Measurements from ENCODE around the gene LTBR. TPM values are rescaled to one million over a fixed set of nuclear protein-coding genes. Genes with fewer than 3 reads are reported as not detected.

LTBR gene
- total RNA-seq, 1 donor from 2014 or later: not detected

DNA sequence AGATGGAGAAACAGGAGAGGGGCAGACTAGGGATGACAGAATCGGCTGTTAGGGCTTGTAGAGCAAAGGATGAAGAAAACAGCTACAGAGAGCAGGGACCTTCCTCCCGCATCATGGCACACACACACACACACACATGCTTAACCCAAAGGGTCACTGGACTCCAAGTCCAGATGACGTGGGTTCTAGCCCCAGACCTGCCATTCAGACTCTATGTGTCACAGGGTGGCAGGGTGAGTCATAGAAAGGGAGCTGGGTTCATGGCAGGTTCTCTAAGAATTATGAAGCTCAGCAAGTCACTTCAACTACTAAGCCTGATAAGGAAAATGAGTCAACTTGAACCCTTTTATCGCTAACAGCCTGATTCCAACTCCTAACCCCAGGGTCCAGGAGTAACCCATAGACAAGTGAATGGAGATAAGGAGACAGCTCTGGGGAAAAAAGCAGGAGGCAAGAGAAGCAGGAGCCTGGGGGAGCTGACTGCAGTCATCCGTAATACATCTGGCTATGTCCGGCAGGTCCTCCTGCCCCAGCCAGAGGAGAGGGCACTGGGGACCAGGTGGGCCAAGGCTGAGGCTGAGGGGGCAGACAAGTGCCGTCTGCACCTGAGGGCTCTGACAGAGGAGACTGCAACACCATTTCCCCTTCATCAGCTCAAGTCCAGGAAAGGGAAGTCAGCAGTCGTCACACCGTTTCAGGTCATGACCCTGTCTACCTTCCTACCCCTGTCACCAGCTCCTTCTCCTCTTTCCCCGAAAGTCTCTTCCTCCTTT lies 38.5 kb upstream of the LTBR start:
- H3K36me3 Mint-ChIP-seq: no peaks in the 10 kb centered on the region
- H3K27ac ChIP-seq: no peak overlapping the region
- no peaks in the 10 kb centered on the region for H4K20me1 ChIP-seq (ENCODE audit: low read depth)
- H3K4me1 Mint-ChIP-seq: peaks cover 24% of the 10 kb centered on the region
- H3K27me3 ChIP-seq: no peaks in the 10 kb centered on the region
- no peak overlapping the region for H3K4me3 ChIP-seq
- no peak overlapping the region for H3K27ac Mint-ChIP-seq
- peaks cover 2% of the 10 kb centered on the region for H3K9me3 Mint-ChIP-seq
- no peak for DNase-seq (ENCODE audit: low spot score)
- H3K36me3 ChIP-seq: no peaks in the 10 kb centered on the region
- peaks cover 10% of the 10 kb centered on the region for H3K4me1 ChIP-seq
- H3K27me3 Mint-ChIP-seq (ENCODE audit: insufficient read depth, low read depth): peaks cover 4% of the 10 kb centered on the region
- peak overlapping the region; percentile 18 for H3K4me3 Mint-ChIP-seq
- TF ChIP-seq EZH2 (IDR thresholded peaks at IDR 0.05) (no peak), EZH2phosphoT487 (IDR thresholded peaks at IDR 0.05) (no peak), CTCF (IDR thresholded peaks at IDR 0.05) (no peak)
- H3K79me2 ChIP-seq (ENCODE audit: low read depth): peaks cover 18% of the 10 kb centered on the region
- H3K4me2 ChIP-seq: no peak overlapping the region
- H3F3A ChIP-seq (ENCODE audit: low read depth): peaks cover 22% of the 10 kb centered on the region
- no peaks in the 10 kb centered on the region for H3K9me3 ChIP-seq (ENCODE audit: low read depth)
- no peak overlapping the region for H2AFZ ChIP-seq (replicated peaks)
- no peak overlapping the region for H3K9ac ChIP-seq

GRCh38 chr12:6346235-6346832 lies 37.6 kb upstream of the LTBR start:
- H3K9me3 Mint-ChIP-seq: peaks cover 2% of the 10 kb centered on the region
- no peak for DNase-seq (ENCODE audit: low spot score)
- Histone ChIP-seq H3K27me3 (no peaks in the 10 kb centered on the region), H3K9ac (no peak overlapping the region), H3K4me3 (no peak overlapping the region), H3K79me2 (ENCODE audit: low read depth) (peaks cover 9% of the 10 kb centered on the region), H3K27ac (no peak overlapping the region), H3K4me2 (no peak overlapping the region), H3F3A (ENCODE audit: low read depth) (peaks cover 16% of the 10 kb centered on the region), H3K36me3 (no peaks in the 10 kb centered on the region), H3K9me3 (ENCODE audit: low read depth) (no peaks in the 10 kb centered on the region), H2AFZ (replicated peaks) (no peak overlapping the region), H3K4me1 (peaks cover 10% of the 10 kb centered on the region), H4K20me1 (ENCODE audit: low read depth) (no peaks in the 10 kb centered on the region)
- H3K27me3 Mint-ChIP-seq (ENCODE audit: insufficient read depth, low read depth): peaks cover 4% of the 10 kb centered on the region
- TF ChIP-seq EZH2phosphoT487 (IDR thresholded peaks at IDR 0.05) (no peak), EZH2 (IDR thresholded peaks at IDR 0.05) (no peak), CTCF (IDR thresholded peaks at IDR 0.05) (no peak)
- no peaks in the 10 kb centered on the region for H3K36me3 Mint-ChIP-seq
- H3K4me1 Mint-ChIP-seq: peaks cover 24% of the 10 kb centered on the region
- H3K27ac Mint-ChIP-seq: no peak overlapping the region
- no peak overlapping the region for H3K4me3 Mint-ChIP-seq

- Histone ChIP-seq H3K9me3 (ENCODE audit: low read depth) (no peaks in the 10 kb centered on the region), H3K36me3 (no peaks in the 10 kb centered on the region), H3K27me3 (no peaks in the 10 kb centered on the region), H4K20me1 (ENCODE audit: low read depth) (no peaks in the 10 kb centered on the region), H2AFZ (replicated peaks) (no peak overlapping the region), H3K4me2 (no peak overlapping the region), H3K4me3 (no peak overlapping the region), H3K4me1 (peaks cover 10% of the 10 kb centered on the region), H3K27ac (no peak overlapping the region), H3K9ac (no peak overlapping the region), H3F3A (ENCODE audit: low read depth) (peaks cover 12% of the 10 kb centered on the region), H3K79me2 (ENCODE audit: low read depth) (peaks cover 3% of the 10 kb centered on the region)
- Mint-ChIP-seq H3K4me3 (no peak overlapping the region), H3K4me1 (peaks cover 21% of the 10 kb centered on the region), H3K27ac (no peak overlapping the region), H3K9me3 (peaks cover 2% of the 10 kb centered on the region), H3K27me3 (ENCODE audit: insufficient read depth, low read depth) (peaks cover 6% of the 10 kb centered on the region), H3K36me3 (no peaks in the 10 kb centered on the region)
- DNase-seq (ENCODE audit: low spot score): no peak
- TF ChIP-seq EZH2phosphoT487 (IDR thresholded peaks at IDR 0.05) (no peak), EZH2 (IDR thresholded peaks at IDR 0.05) (no peak), CTCF (IDR thresholded peaks at IDR 0.05) (no peak)
These were observed 37.0 kb upstream of the LTBR start for GRCh38 chr12:6346942-6347341.

Data from neural progenitor cell (in vitro differentiated cells).